MM.1S (cell line): ENCODE data around the gene MGST2.

Experiments used
- CTCF ChIP-seq: fragments of 300-600 bp; sonication (generic); IDR thresholded peaks from 2 replicates; pipeline ENCODE4 v1.5.1; 2016; ENCODE audit warnings: antibody characterized with exemption, low read length, mixed read lengths
- EZH2 ChIP-seq: fragments of 300-600 bp; sonication (generic); optimal IDR thresholded peaks from 2 replicates; pipeline ENCODE3; 2017; ENCODE audit warnings: low read depth, mild to moderate bottlenecking, antibody characterized with exemption, low read length, mixed read lengths

- TF ChIP-seq CTCF (no peak), EZH2 (no peak)
These were observed 42.7 kb upstream of the MGST2 start for GRCh38 chr4:139622901-139623381.
